Measurements from ENCODE around the gene IL17RD.

- TF ChIP-seq EZH2phosphoT487 (IDR thresholded peaks at IDR 0.05; ENCODE audit: borderline replicate concordance, low read depth) (no peak), MXI1 (IDR thresholded peaks at IDR 0.05; ENCODE audit: low read depth, low read length) (0 out of 2 replicates have a peak, but pooled peaks have one; percentile 40), GATA2 (CRISPR knock-in tag; IDR thresholded peaks at IDR 0.05) (no peak), YY1 (IDR thresholded peaks at IDR 0.05; ENCODE audit: low read depth) (no peak), MAX (IDR thresholded peaks at IDR 0.05; ENCODE audit: low read depth) (no peak), RCOR1 (IDR thresholded peaks at IDR 0.05; ENCODE audit: low read length) (no peak), CTCF (IDR thresholded peaks at IDR 0.05) (no peak), PBX3 (IDR thresholded peaks at IDR 0.05) (no peak), FOXM1 (IDR thresholded peaks at IDR 0.05; ENCODE audit: low read depth) (no peak), REST (IDR thresholded peaks at IDR 0.05; ENCODE audit: low read depth, low read length) (no peak)
These were observed at the start of gene IL17RD for GRCh38 chr3:57164657-57165573.

All from SK-N-SH (cell line).